Heart left ventricle (tissue), 16 donors: ENCODE results near the gene MSGN1. TPM values are rescaled to one million over a fixed set of nuclear protein-coding genes. Genes with fewer than 3 reads are reported as not detected.

Experiments
- ATAC-seq, 4 donors: fragments of 200-7000 bp; cut with Tn5 transposase; one replicate each; pipeline ENCODE4 v1.9.1; 2020 to 2022; ENCODE audit warnings: moderate library complexity in 4 of 4, mild to moderate bottlenecking in 3 of 4, moderate number of reproducible peaks in 1 of 4
- DNase-seq, 5 donors: peaks; one replicate each; pipeline ENCODE4 v3.0.0-alpha.2; 2020
- H3K27ac ChIP-seq, 12 donors: fragments of 200-600 bp; sonication (generic) in 4 of 12; one replicate each; pipeline versions ENCODE4 v1.5.0 to v1.8.0; 2016 to 2022; ENCODE audit warnings: mild to moderate bottlenecking in 2 of 12
- H3K27me3 ChIP-seq, 9 donors: fragments of 200-600 bp; sonication (generic) in 2 of 9; one replicate each; pipeline versions ENCODE4 v1.5.1 to v1.8.0; 2016 to 2022; ENCODE audit warnings: mild to moderate bottlenecking in 3 of 9
- H3K36me3 ChIP-seq, 9 donors: fragments of 200-600 bp; sonication (generic) in 2 of 9; one replicate each; pipeline versions ENCODE4 v1.5.0 to v1.8.0; 2018 to 2022; ENCODE audit warnings: mild to moderate bottlenecking in 2 of 9
- H3K4me1 ChIP-seq, 12 donors: fragments of 200-600 bp; sonication (generic) in 4 of 12; one replicate each; pipeline versions ENCODE4 v1.5.0 to v1.8.0; 2016 to 2022; ENCODE audit warnings: mild to moderate bottlenecking in 3 of 12
- H3K4me3 ChIP-seq, 12 donors: fragments of 200-600 bp; sonication (generic) in 4 of 12; one replicate each; pipeline versions ENCODE4 v1.5.0 to v1.8.0; 2017 to 2022; ENCODE audit warnings: mild to moderate bottlenecking in 9 of 12, moderate library complexity in 4 of 12
- H3K9me3 ChIP-seq, 12 donors: fragments of 200-600 bp; sonication (generic) in 4 of 12; one replicate each; pipeline versions ENCODE4 v1.5.0 to v1.8.0; 2016 to 2022; ENCODE audit warnings: mild to moderate bottlenecking in 1 of 12
- CTCF ChIP-seq, 12 donors: fragments of 200-600 bp; sonication (generic) in 4 of 12; IDR thresholded peaks; one replicate each; pipeline versions ENCODE4 v1.5.0 to v1.8.0; 2018 to 2022; ENCODE audit warnings: antibody characterized with exemption in 12 of 12, mild to moderate bottlenecking in 5 of 12
- POLR2A ChIP-seq, 2 donors: fragments of 450-650 bp; IDR thresholded peaks; one replicate each; pipeline ENCODE4 v1.6.1; 2017; ENCODE audit warnings: antibody characterized with exemption in 2 of 2, mild to moderate bottlenecking in 2 of 2, moderate library complexity in 2 of 2
- WGBS, 4 donors: extraction: QIAGEN DNeasy Blood & Tissue Kit in 2 of 4; methylation state at CpG; one replicate each; pipeline versions ENCODE4 v1.1.5 to v1.1.7; 2013 to 2018; 5-methylcytosine and 5-hydroxymethylcytosine counted together
- intact Hi-C, 10 donors: fragments of 100-400 bp; cut with DNase I; formaldehyde crosslinking; loops; one replicate each; pipeline versions ENCODE4 v1.11.1 to v1.14.2; 2022
- polyA plus RNA-seq, 2 donors: library from polyadenylated mRNA; stranded (reverse); fragments of 200-250 nt; gene quantifications; one replicate each; pipeline ENCODE4 v1.2.3, GENCODE V29; 2013
- total RNA-seq, 9 donors: library from RNA; depleted of rRNA in 2 of 9; stranded (reverse); fragments of >200 nt in 2 of 9; fragmentation: NEBNext Ultra II Directional in 3 of 9; extraction: Animal tissue kit (Norgen Biotek cat#: 25700) in 3 of 9; gene quantifications; one replicate each; pipeline versions ENCODE4 v1.1.0 to v1.2.4, GENCODE V29; 2016 to 2023
- donor health status: ischemic (EF 13 %, LVEDD 7.1; RV severe dilation, severe dysfunction).
- donor health status: healthy with polysubstance abuse.
- donor health status: DM: no; HTN: yes; CAD: no.
- donor health status: DM: no; HTN: no; CAD: no.
- donor health status: ischemic (EF 25% LVEDD 6.9; RV normal size, moderate dysfunction).
- donor health status: ischemic (EF 25% LVEDD 5.7; RV mildly dilated, moderate dysfunction).
- donor health status: healthy.
- donor health status: DM: yes; HTN: yes; CAD: no.
- donor health status: ischemic (EF 35%, LVEDD 5.7; RV mildly dilated, moderate dysfunction).
- donor health status: nonischemic (EF 11% LVEDD 7.7; RV severe dilation, severe dysfunction).
- donor health status: DM: yes; HTN: yes; CAD: no.
- donor health status: PGD.
- donor health status: ischemic (EF 29% LVEDD 5.4; RV normal size, mild dysfunction).
- donor health status: nonischemic (EF 23%, LVEDD 6.1; RV moderate dilation, normal function).

The MSGN1 gene
- total and polyA plus RNA-seq, 11 donors = not detected

GRCh38 chr2:17853799-17854198 lies 37.5 kb downstream of the MSGN1 start:
- ATAC-seq = no peak
- no peak for DNase-seq
- no peak for TF ChIP-seq CTCF (IDR thresholded peaks at IDR 0.05)
- Histone ChIP-seq H3K27me3 (peaks cover 0 to 8% (median 0%) of the 10 kb centered on the region in 9 donors), H3K4me3 (no peak overlapping the region), H3K9me3 (no peaks in the 10 kb centered on the region), H3K36me3 (no peaks in the 10 kb centered on the region), H3K27ac (no peak overlapping the region), H3K4me1 (peaks cover 0 to 6% (median 0%) of the 10 kb centered on the region in 12 donors)
- intact Hi-C loops = loop anchor here in 7 of 10 donors (2.0 to 10.0 kb wide), 6 partner anchors 294 to 525 kb away; no protein-coding TSS in a partner anchor
- 65 to 76% (median 70%) methylated on average over 4 of the region's 4 CpGs for WGBS, 4 donors

- no peaks in the 10 kb centered on the region for H3K36me3 ChIP-seq
- 54 to 67% (median 57%) methylated on average over 3 of the region's 3 CpGs for WGBS, 4 donors
- H3K4me1 ChIP-seq = peaks cover 0 to under 1% (median 0%) of the 10 kb centered on the region in 12 donors
- no peak for DNase-seq
- TF ChIP-seq CTCF (IDR thresholded peaks at IDR 0.05) (no peak), POLR2A (IDR thresholded peaks at IDR 0.05) (no peak)
- H3K27ac ChIP-seq = no peak overlapping the region
- intact Hi-C loops = loop anchor here in 1 of 10 donors (10.0 kb wide), 1 partner anchor 318 kb away; no protein-coding TSS in a partner anchor
- no peaks in the 10 kb centered on the region for H3K9me3 ChIP-seq
- peaks cover 0 to 17% (median 4%) of the 10 kb centered on the region in 9 donors for H3K27me3 ChIP-seq
- ATAC-seq = no peak
- H3K4me3 ChIP-seq = no peak overlapping the region
Measured at GRCh38 chr2:17857021-17857420, 40.8 kb downstream of the MSGN1 start.

DNA sequence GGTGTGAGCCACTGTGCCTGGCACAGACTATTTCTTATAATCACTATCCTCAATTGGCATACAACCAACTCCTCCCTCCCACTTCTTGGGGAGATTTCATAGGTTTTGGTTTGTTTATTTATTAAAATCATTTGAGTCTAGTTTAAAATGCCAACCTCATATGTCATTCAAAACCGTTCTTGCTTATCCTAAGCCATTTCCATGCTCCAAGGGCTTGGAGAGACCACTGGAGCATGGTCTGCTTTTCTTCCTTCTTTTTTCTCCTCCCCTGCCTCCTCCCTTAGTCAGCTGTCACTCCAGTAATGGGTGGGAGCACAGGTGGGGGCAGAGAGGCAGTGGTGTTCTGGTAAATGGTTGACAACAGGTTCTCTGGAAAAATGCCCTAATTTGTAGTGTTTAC lies 41.8 kb downstream of the MSGN1 start:
- H3K27ac ChIP-seq = no peak overlapping the region
- no peak for TF ChIP-seq POLR2A (IDR thresholded peaks at IDR 0.05)
- no peak for TF ChIP-seq CTCF (IDR thresholded peaks at IDR 0.05)
- no peak for DNase-seq
- H3K4me3 ChIP-seq = no peak overlapping the region
- no peaks in the 10 kb centered on the region for H3K9me3 ChIP-seq
- no peaks in the 10 kb centered on the region for H3K4me1 ChIP-seq
- 60 to 82% (median 69%) methylated on average over 1 of the region's 1 CpG for WGBS, 4 donors
- peaks cover 0 to 17% (median 4%) of the 10 kb centered on the region in 9 donors for H3K27me3 ChIP-seq
- intact Hi-C loops = loop anchor here in 1 of 10 donors (10.0 kb wide), 1 partner anchor 317 kb away; no protein-coding TSS in a partner anchor
- H3K36me3 ChIP-seq = no peaks in the 10 kb centered on the region
- ATAC-seq = no peak

DNA sequence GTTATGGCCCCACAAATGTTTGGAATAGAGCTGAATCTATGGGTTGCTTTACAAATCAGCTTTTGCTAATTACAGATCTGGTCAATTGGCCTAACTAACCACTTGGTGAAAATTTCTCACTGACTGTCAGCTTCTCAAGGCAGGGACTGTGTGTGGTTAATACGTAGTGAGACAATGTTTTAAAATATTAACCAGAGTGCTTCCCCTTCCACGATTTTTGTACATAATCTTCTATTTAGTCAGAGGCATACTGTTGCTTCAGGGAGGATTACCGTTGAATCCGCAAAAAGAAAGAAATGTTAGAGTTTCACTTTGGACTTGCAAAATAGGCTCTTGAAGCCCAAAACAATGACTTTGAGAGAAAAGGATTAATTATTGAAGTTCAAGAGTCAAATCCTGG lies 47.3 kb downstream of the MSGN1 start:
- TF ChIP-seq CTCF (IDR thresholded peaks at IDR 0.05) (no peak), POLR2A (IDR thresholded peaks at IDR 0.05) (no peak)
- Histone ChIP-seq H3K4me3 (no peak overlapping the region), H3K36me3 (no peaks in the 10 kb centered on the region), H3K4me1 (no peaks in the 10 kb centered on the region), H3K27ac (no peak overlapping the region), H3K27me3 (peaks cover 0 to 9% (median under 1%) of the 10 kb centered on the region in 9 donors), H3K9me3 (no peaks in the 10 kb centered on the region)
- no peak for DNase-seq
- WGBS, 4 donors = 60 to 86% (median 76%) methylated on average over 4 of the region's 4 CpGs
- ATAC-seq = no peak
- intact Hi-C loops = no loop called here
